GM04503 (cell line): ENCODE measurements around the gene TMEM174.
"Not testable (repeated sequence)": the region's sequence is repeated elsewhere in the genome, so short reads cannot be mapped to it uniquely, and the experiment has no call there.

Experiments used
- DNase-seq: peaks from one replicate; pipeline ENCODE4 v3.0.0-alpha.2; 2012; ENCODE audit warnings: low read depth

TMEM174 gene

DNA sequence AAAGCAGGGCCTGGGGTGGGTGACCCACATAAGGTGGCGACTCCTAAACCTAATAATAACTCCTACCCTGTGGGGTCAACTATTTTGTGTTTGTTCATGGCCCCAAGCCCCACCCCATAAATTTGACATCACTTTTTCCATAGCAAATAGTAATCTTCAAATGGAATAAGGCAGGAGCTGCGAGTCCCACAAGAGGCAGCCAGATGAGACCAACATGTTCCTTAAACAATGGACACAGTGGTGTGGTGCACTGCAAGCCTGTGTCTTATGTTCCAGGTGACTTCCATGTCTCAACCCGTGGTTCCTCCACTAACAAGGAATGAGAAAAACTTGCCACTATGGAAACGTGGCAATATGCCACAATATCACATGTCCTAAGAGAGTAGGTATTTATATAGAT lies 20.6 kb downstream of the TMEM174 start:
- DNase-seq: no peak

GRCh38 chr5:73196201-73196600 lies 23.2 kb downstream of the TMEM174 start:
- no peak for DNase-seq

DNA sequence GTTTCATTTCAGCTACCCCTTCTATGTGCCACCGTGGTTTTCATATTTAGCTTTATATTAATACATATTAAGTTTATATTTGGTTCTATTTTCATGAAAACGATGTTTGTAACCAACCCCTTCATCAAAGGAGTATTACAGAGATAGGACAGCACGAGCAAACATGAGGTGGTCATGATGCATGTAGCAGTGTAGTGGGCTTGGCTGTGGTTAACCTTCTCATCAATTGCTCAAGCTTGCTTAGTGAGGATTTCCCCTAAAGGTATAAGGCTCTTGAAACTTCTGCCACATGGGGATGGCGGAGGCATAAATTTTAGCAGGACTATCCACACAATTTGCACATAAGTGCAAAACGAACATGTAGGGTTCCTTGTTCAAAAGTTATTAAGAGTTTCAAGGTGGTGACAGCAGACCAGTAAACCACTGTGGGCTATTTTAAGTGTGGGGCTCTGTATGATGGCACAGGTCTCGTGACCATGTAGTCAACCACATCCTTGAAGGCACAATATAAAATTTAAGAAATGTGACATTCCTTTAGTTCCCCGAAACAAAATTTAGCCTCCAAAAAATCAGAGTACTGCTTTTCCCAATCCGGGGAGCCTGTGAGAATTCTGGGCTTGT lies 24.8 kb downstream of the TMEM174 start:
- DNase-seq: no peak

DNA sequence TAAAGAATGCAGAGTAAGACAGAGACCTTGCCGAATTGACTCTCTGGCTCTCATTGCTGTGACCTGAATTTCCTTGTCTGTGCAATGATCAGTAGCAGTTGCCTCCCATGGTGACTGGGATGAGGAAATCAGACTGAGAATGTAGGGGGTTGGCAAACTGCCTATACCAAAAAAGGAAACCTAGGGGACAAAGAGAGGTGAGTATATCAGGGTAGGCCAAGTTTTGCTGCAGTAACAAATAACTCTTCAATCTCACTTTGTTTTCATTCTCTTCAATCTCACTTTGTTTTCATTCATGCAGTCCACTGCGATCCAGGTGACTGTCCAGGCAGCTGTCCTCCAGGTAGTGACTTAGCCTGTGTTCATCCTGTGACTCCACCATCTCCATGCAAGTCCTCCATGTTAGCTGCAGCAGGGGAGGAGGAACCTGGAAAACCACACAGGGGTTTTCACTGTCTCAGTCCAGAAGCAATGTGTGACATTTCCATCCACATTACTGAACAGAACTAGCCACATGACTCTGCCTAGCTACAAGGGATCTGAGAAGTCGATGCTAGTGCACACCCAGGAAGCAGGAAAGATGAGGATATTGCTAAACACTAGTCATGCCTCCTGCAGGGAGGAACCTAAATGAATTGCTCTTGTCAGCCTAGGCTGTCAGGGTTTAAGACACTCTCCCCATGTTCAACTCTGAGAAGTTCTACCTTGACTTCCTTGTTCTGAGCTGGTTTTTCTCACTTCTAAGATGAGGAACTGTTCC lies 26.0 kb downstream of the TMEM174 start:
- no peak for DNase-seq

GRCh38 chr5:73199671-73200070 lies 26.7 kb downstream of the TMEM174 start:
- DNase-seq: no peak

DNA sequence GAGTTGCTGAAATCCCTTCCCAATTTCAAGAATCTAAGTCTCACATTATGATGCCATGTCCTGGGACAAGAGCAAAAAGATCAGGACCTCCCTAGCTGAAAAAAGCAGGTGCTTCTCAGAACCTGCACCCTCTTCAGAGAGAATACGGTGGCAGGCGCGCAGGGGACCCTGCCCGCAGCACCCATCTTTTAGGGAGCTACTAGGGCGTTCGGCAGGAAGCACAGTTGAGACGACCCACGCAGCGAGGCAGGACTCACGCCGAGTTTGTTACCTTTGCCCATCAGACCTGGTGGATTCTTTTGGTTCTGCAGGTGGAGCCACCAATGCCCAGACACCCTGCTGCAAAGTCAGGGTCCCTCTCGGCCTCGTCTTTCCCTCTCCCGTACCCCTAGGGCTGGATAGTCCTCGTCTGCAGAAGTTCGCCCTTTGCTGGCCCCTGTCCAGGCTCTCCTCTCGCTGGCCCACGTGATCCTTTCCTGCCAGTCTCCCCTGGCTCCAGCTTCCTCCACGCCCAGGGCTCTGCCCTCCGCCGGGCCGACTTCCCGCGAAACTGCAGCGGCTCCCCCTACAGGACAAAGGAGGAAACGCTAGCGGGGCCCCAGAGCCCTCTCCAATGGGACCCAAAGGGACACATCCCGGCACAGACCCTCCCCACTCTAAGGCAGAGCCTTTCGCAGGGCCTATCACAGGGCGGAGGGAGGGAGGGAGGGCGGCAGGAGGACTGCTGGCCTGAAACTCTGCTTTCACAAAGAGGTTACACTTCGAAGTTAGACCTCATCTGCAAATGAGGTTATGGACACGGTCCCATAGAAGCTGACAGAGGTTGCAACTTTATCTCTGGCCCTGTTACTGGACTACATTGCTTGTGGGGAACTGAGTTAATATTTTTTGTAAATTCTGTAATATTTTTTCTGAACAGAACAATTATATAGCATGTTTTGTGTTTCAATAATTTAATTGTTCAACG lies 28.8 kb downstream of the TMEM174 start:
- DNase-seq: no peak

GRCh38 chr5:73204332-73204731 lies 31.3 kb downstream of the TMEM174 start:
- no peak for DNase-seq

DNA sequence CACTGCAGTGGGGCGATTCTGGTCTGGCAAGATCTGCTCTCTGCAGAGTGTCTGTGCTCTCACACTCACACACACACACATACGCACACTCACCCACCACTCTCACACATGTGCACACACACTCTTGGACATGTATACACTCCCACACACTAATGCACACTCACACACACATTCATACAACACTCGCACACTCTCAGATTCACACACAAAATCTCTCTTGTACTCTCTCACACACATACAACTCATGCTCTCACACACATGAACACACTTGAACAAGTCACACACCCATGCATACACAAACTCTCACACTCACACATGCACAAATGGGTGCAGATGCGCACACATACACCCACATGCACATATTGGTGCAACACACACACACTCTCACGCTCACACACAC lies 31.7 kb downstream of the TMEM174 start:
- no peak for DNase-seq

DNA sequence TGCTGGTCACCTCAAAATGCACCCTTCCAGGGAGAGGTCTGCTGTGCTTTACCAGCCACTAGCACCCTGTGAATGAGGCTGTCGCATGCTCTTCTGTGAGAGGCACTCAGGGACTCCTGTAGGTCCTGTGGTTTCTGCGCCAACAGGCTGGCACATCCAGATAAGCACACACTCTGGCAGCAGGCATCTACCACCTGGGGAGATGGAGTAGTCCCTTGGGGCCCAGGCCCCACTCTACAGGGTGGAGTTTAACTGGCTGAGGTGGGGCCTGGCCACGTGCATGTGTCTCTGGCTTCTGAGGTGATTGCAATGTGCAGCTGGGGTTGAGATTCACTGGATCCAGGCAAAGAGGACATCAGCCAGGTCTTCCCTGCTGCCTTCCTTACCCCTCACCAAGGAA lies 32.3 kb downstream of the TMEM174 start:
- no peak for DNase-seq

GRCh38 chr5:73207239-73207638 lies 34.2 kb downstream of the TMEM174 start:
- DNase-seq: not testable (repeated sequence)

GRCh38 chr5:73209075-73209474 lies 36.1 kb downstream of the TMEM174 start:
- DNase-seq: not testable (repeated sequence)

GRCh38 chr5:73212693-73213092 lies 39.7 kb downstream of the TMEM174 start:
- DNase-seq: not testable (repeated sequence)

GRCh38 chr5:73213566-73213998 lies 40.6 kb downstream of the TMEM174 start:
- DNase-seq: no peak

- no peak for DNase-seq
These were observed 41.3 kb downstream of the TMEM174 start for GRCh38 chr5:73214306-73214705.

- no peak for DNase-seq
These were observed 42.0 kb downstream of the TMEM174 start for GRCh38 chr5:73214996-73215395.

- DNase-seq: no peak
These were observed 42.5 kb downstream of the TMEM174 start for GRCh38 chr5:73215531-73215890.

- no peak for DNase-seq
These were observed 43.1 kb downstream of the TMEM174 start for GRCh38 chr5:73215891-73216610.

DNA sequence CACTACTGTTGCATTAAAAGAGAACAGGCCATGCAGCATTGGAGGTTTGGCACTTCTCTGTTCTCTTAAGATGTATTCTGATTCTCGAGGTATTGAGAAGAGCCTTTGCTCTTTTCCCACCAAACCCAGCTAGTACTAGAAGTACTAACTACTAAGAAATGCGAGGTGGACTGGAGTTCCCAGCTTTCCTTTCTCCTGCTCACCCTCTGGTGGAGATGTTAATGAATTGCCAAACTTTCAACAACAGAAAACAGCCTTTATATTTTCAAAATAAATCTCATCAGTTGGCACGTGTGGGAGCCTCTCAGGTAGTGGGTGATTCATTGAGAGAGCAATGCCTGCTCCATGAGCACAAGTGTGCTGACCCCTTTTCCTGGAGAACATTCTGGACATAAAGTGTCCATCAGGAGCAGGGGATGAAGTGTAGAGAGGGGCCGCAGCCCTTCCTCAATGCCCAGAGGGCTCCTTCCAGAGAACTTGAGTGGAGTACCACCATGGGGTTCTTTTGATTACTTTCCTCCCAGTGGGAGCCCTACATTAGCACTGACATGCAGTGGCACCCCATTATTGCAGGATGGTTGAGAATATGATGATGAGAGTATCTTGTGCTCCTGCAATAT lies 45.7 kb downstream of the TMEM174 start:
- DNase-seq: no peak

DNA sequence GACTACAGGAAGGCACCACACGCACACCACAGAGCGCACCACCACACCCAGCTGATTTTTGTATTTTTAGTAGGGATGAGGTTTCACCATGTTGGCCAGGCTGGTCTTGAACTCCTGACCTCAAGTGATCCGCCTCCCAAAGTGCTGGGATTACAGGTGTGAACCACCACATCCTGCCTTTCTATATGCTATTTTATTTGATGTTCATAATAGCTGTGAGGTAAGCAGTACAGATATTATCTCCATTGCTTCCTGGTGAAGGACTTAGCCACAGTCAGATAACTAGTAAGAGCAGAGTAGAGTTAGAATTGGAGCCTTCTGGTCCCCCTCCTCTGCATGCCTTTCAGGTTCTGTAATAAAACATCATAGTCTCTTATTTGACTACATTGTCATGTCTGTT lies 46.3 kb downstream of the TMEM174 start:
- DNase-seq: not testable (repeated sequence)

DNA sequence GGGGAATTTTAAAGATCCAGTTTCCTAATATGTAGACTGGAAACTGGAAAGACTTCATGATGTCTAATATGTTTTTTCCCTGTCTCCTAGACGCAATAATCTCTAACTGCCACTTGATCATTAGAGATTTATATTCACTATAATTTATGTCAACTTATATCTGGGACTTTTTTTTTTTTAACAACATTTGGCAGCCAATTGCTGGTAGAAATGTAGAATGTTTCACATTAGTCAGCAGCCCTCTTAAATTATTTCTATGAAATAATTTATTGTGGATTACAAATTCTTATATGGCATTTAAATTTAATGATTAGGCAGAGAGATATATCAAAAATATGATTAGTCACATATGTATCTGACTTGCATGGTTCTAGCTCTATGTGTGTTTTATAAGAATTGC lies 48.2 kb downstream of the TMEM174 start:
- DNase-seq: no peak

- DNase-seq: no peak
These were observed 48.7 kb downstream of the TMEM174 start for GRCh38 chr5:73221726-73222125.

DNA sequence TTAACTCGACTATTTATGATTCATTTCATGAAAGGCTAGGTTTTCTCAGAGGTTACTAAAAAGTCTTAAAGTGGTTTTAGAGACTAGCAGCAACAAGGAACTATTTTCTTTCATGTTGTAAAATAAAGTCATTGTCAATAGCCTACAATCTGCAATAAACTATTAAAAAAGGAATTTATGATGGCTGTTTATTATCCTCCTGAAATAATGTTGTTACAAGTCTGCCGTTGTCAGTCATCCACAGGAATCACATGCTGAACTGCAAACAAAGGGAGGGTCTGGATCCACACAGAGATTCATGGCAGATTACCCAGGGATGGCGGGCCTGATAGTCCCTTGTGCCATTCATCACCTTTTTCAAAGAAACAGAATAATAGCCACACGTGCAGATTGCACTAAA lies 49.2 kb downstream of the TMEM174 start:
- no peak for DNase-seq
